Muscle of leg (tissue), 11 donors: Measurements from ENCODE around the gene NT5C1A. TPM values are rescaled to one million over a fixed set of nuclear protein-coding genes. Genes with fewer than 3 reads are reported as not detected.

Experiments
- DNase-seq: peaks from one replicate; pipeline ENCODE4 v3.0.0; 2013
- H3K27ac ChIP-seq: one replicate; pipeline ENCODE4 v1.5.1; 2013; ENCODE audit warnings: mild to moderate bottlenecking, low read length, control low read depth
- H3K27me3 ChIP-seq: one replicate; pipeline ENCODE4 v1.6.1; 2013; ENCODE audit warnings: low read length; ENCODE audit not compliant: control insufficient read depth, insufficient read depth
- H3K36me3 ChIP-seq: one replicate; pipeline ENCODE4 v1.6.1; 2013; ENCODE audit warnings: low read length; ENCODE audit not compliant: control insufficient read depth, insufficient read depth
- H3K4me1 ChIP-seq: one replicate; pipeline ENCODE4 v1.6.1; 2013; ENCODE audit warnings: low read length; ENCODE audit not compliant: control insufficient read depth, insufficient read depth
- H3K4me3 ChIP-seq: one replicate; pipeline ENCODE4 v1.5.1; 2013; ENCODE audit warnings: low read length, control low read depth
- H3K9me3 ChIP-seq: replicated peaks from 2 replicates; pipeline ENCODE4 v1.6.1; 2013; ENCODE audit warnings: low read depth, low read length; ENCODE audit not compliant: control insufficient read depth
- WGBS: methylation state at CpG from one replicate; pipeline ENCODE4 v1.1.5; 2013; ENCODE audit warnings: missing lambda C conversion rate; ENCODE audit not compliant: insufficient coverage; 5-methylcytosine and 5-hydroxymethylcytosine counted together
- polyA plus RNA-seq, 8 donors: library from polyadenylated mRNA; unstranded; fragments of 120-200 nt; gene quantifications; one replicate each; pipeline versions ENCODE4 v1.2.1 to v1.2.3, GENCODE V29; 2013; ENCODE audit warnings: inconsistent platforms in 1 of 8, low replicate concordance in 1 of 8; ENCODE audit not compliant: insufficient read length in 8 of 8, insufficient read depth in 1 of 8
- total RNA-seq: library from RNA; stranded (reverse); fragments of 120-200 nt; gene quantifications from one replicate; pipeline ENCODE4 v1.2.4, GENCODE V29; 2013

Gene NT5C1A
- total and polyA plus RNA-seq, 9 donors, result 4.1 to 9.3 (median 6.3) TPM

- Histone ChIP-seq H3K9me3 (no peaks in the 10 kb centered on the region), H3K27me3 (peaks cover 83% of the 10 kb centered on the region), H3K4me1 (peaks cover 37% of the 10 kb centered on the region), H3K27ac (no peak overlapping the region), H3K4me3 (no peak overlapping the region), H3K36me3 (no peaks in the 10 kb centered on the region)
- no peak for DNase-seq
- WGBS, result 13% methylated on average over 2 of the region's 2 CpGs
These were observed 18.3 kb upstream of the NT5C1A start for GRCh38 chr1:39690225-39690624.

DNA sequence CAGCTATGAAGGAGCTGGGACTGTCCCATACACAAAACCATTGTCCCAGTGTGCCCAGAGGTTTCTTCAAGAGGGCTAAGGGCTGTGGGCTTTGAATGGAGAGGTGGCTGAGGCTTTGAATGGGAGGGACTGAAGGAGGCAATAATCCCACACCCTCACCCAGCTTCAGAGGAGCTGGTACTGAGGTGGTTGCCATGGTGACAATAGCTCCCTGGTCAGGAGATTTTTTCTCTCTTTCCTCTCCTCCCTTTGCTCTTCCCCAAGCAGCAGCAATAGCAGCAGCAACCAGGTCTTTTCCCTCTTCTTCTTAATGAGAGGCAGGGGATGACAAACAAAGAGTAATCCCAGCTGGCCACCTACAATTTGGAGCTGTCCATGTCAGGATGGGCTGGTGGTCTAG, 17.7 kb upstream of the NT5C1A start:
- Histone ChIP-seq H3K9me3 (no peaks in the 10 kb centered on the region), H3K4me1 (peaks cover 33% of the 10 kb centered on the region), H3K27ac (no peak overlapping the region), H3K4me3 (no peak overlapping the region), H3K36me3 (no peaks in the 10 kb centered on the region), H3K27me3 (peaks cover 83% of the 10 kb centered on the region)
- no peak for DNase-seq

GRCh38 chr1:39689214-39689613, 17.3 kb upstream of the NT5C1A start:
- Histone ChIP-seq H3K27ac (no peak overlapping the region), H3K4me3 (no peak overlapping the region), H3K9me3 (no peaks in the 10 kb centered on the region), H3K27me3 (peaks cover 87% of the 10 kb centered on the region), H3K4me1 (peaks cover 28% of the 10 kb centered on the region), H3K36me3 (no peaks in the 10 kb centered on the region)
- DNase-seq, result no peak
- no CpG with 5 or more reads among the region's 2 CpGs for WGBS

DNA sequence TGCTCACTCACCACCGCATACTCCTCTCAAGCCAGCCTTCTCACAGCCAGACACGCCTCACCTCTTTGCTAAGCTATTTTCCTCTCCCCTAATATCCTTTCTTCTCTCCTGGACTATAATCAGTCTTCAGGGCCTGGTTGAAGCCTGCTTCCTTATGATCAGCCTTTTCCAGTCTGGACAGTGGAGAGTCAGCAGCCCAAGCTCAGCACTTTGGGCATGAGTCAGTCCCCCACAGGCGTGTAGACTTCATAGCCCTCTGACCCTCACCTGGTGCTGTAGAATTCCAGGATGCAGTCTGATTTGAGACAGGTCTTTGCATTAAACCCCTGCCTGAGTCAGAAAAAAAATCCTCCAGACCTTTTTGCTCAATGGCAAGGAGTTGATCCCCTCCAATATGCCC, 16.8 kb upstream of the NT5C1A start:
- Histone ChIP-seq H3K27ac (no peak overlapping the region), H3K4me3 (no peak overlapping the region), H3K27me3 (peaks cover 89% of the 10 kb centered on the region), H3K36me3 (no peaks in the 10 kb centered on the region), H3K4me1 (peaks cover 26% of the 10 kb centered on the region), H3K9me3 (no peaks in the 10 kb centered on the region)
- WGBS, result 39% methylated on average over 2 of the region's 3 CpGs
- DNase-seq, result no peak

DNA sequence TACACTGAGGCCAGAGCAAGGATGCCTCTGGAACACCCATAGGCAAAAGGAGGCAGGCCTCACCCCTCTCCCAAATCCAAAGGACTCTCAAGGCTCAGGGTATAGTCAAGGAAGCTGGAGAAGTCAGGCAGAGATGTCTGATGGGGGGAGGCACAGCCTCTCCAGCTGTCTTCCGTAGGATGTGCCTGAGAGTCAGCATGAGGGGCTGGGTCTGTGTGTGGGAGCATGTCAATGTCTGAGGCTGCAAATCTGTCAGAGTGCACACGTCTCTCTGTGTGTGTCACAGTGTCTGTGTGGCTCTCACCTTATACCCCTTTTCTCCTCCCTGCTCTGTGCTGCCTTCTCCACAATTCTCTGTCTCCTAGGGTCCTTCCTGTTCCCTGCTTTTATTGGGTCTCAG, 15.3 kb upstream of the NT5C1A start:
- Histone ChIP-seq H3K9me3 (no peaks in the 10 kb centered on the region), H3K4me3 (no peak overlapping the region), H3K4me1 (peaks cover 16% of the 10 kb centered on the region), H3K27me3 (peaks cover 90% of the 10 kb centered on the region), H3K27ac (no peak overlapping the region), H3K36me3 (no peaks in the 10 kb centered on the region)
- DNase-seq, result no peak
- WGBS, result 0% methylated on average over 1 of the region's 2 CpGs

- DNase-seq, result no peak
These were observed 13.2 kb upstream of the NT5C1A start for GRCh38 chr1:39685071-39685470.

GRCh38 chr1:39684313-39684664, 12.4 kb upstream of the NT5C1A start:
- no peaks in the 10 kb centered on the region for H3K4me1 ChIP-seq
- 46% methylated on average over 12 of the region's 13 CpGs for WGBS
- peaks cover 80% of the 10 kb centered on the region for H3K27me3 ChIP-seq
- no peaks in the 10 kb centered on the region for H3K9me3 ChIP-seq
- H3K4me3 ChIP-seq, result no peak overlapping the region
- no peak overlapping the region for H3K27ac ChIP-seq
- H3K36me3 ChIP-seq, result no peaks in the 10 kb centered on the region
- no peak for DNase-seq

More at GRCh38 chr1:39685071-39685470, 13.2 kb upstream of the NT5C1A start:
- Histone ChIP-seq H3K4me1 (no peaks in the 10 kb centered on the region), H3K4me3 (no peak overlapping the region), H3K36me3 (no peaks in the 10 kb centered on the region), H3K9me3 (no peaks in the 10 kb centered on the region), H3K27me3 (peaks cover 86% of the 10 kb centered on the region), H3K27ac (no peak overlapping the region)
- WGBS, result no CpG with 5 or more reads among the region's 3 CpGs

DNA sequence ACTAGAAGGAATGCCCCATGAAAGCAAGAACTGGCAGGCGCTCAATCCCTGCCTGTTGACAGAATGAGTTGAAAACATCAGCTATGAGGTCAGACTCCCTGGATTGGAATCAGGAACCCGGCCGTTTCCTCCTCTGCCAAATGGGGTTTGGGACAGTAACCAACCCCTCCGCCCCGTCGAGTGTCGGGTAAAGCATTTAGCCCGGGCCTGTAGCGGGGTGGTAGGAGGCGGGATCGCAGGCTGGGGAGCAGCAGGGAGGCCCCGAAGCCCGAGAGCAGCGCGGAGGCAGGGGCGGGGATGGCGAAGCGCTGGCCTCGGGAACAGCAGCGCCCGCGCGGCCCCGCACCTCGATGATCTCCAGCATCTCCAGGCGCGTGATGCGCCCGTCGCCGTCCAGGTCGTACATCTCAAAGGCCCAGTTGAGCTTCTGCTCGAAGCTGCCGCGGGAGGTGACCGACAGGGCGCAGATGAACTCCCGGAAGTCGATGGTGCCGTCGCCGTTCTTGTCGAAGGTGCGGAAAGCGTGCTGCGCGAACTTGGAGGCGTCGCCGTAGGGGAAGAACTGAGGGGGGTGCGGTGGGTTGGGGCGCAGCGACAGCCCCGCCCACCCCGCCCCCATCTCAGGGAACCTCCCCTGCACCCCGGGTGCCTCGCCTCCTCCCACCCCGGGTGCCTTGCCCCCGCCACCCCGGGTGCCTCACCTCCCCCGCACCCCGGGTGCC, 11.8 kb upstream of the NT5C1A start:
- Histone ChIP-seq H3K4me1 (no peaks in the 10 kb centered on the region), H3K27me3 (peaks cover 75% of the 10 kb centered on the region), H3K27ac (no peak overlapping the region), H3K9me3 (no peaks in the 10 kb centered on the region), H3K4me3 (no peak overlapping the region), H3K36me3 (no peaks in the 10 kb centered on the region)
- 6% methylated on average over 41 of the region's 62 CpGs for WGBS
- no peak for DNase-seq

DNA sequence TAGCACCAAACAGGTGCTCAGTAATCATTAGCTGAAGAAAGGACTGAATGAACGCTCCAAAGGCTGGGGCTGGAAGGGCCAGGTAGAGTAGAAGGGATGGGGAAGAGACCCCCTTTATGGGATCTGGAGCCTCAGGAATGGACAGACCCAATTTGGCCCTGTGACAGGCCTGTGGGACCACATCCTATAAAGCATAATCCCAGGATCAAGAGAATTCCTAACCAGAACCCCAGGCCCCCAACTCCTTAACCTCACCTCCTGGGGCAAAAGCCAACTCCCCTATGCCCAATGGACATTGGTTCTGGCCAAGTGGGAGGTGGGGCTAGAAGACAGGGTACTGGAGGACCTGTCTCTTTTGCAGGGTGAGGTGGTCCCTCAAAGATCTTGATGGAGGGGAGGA, 10.1 kb upstream of the NT5C1A start:
- no peak for DNase-seq
- no peaks in the 10 kb centered on the region for H3K36me3 ChIP-seq
- no CpG with 5 or more reads among the region's 1 CpG for WGBS
- H3K4me3 ChIP-seq, result no peak overlapping the region
- peaks cover 61% of the 10 kb centered on the region for H3K27me3 ChIP-seq
- H3K27ac ChIP-seq, result no peak overlapping the region
- H3K4me1 ChIP-seq, result no peaks in the 10 kb centered on the region
- H3K9me3 ChIP-seq, result no peaks in the 10 kb centered on the region

GRCh38 chr1:39681294-39681693, 9.4 kb upstream of the NT5C1A start:
- no peak overlapping the region for H3K27ac ChIP-seq
- H3K4me1 ChIP-seq, result no peaks in the 10 kb centered on the region
- no peak overlapping the region for H3K4me3 ChIP-seq
- no peak for DNase-seq
- H3K9me3 ChIP-seq, result no peaks in the 10 kb centered on the region
- WGBS, result 40% methylated on average over 1 of the region's 3 CpGs
- no peaks in the 10 kb centered on the region for H3K36me3 ChIP-seq
- H3K27me3 ChIP-seq, result peaks cover 54% of the 10 kb centered on the region

GRCh38 chr1:39680751-39681150, 8.8 kb upstream of the NT5C1A start:
- peaks cover 52% of the 10 kb centered on the region for H3K27me3 ChIP-seq
- no peaks in the 10 kb centered on the region for H3K4me1 ChIP-seq
- H3K9me3 ChIP-seq, result no peaks in the 10 kb centered on the region
- H3K27ac ChIP-seq, result no peak overlapping the region
- H3K4me3 ChIP-seq, result no peak overlapping the region
- WGBS, result 53% methylated on average over 4 of the region's 4 CpGs
- no peaks in the 10 kb centered on the region for H3K36me3 ChIP-seq
- DNase-seq, result no peak
